Measurements from ENCODE around the gene CDC42EP1. TPM values are rescaled to one million over a fixed set of nuclear protein-coding genes. Genes with fewer than 3 reads are reported as not detected.
"Not testable (repeated sequence)": the region's sequence is repeated elsewhere in the genome, so short reads cannot be mapped to it uniquely, and the experiment has no call there.

CDC42EP1 gene, protein sequence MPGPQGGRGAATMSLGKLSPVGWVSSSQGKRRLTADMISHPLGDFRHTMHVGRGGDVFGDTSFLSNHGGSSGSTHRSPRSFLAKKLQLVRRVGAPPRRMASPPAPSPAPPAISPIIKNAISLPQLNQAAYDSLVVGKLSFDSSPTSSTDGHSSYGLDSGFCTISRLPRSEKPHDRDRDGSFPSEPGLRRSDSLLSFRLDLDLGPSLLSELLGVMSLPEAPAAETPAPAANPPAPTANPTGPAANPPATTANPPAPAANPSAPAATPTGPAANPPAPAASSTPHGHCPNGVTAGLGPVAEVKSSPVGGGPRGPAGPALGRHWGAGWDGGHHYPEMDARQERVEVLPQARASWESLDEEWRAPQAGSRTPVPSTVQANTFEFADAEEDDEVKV
- 43.7 and 59.0 TPM in 2 replicates for total RNA-seq (2014; rRNA removed; shearing (Covaris generic))
- 25.0 and 26.6 TPM in 2 replicates for polyA plus RNA-seq (2014; cell fraction: nucleus; rRNA removed)

GRCh38 chr22:37559901-37560607 lies at the start of gene CDC42EP1:
Gene CDC42EP1, plus strand, starts transcription at chr22:37560480. Its CDS starts 5,870 bp downstream, at chr22:37566350.
- DNase-seq (ENCODE audit: extremely low read depth, low read depth) = no peak

GRCh38 chr22:37511395-37512104 lies 48.7 kb upstream of the CDC42EP1 start:
- no peak for DNase-seq (ENCODE audit: extremely low read depth, low read depth)

DNA sequence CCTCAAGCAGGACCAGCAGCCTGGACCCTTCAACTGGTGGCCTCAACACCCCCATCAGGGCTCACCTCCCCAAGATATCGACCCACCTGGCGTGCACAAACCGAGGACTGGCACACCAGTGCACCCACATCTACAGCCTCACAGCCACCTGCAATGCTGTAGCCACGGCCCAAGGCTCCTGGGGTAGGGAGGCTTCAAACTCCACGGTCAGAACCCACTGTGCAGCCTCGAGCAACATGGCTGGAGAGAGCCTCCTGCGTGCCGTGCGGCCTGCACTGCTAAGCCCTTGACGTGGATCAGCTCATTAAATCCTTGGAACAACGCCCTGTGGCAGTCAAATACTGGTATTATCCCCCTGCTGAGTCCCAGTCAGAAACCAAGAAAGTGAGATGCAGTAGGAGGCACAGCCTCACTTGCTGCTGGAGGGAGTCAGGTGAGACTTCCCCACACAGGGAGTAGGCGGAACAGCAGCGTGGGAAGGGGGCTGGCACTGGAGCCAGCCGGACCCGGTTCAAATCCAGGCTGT lies 45.7 kb upstream of the CDC42EP1 start:
- no peak for DNase-seq (ENCODE audit: extremely low read depth, low read depth)

DNA sequence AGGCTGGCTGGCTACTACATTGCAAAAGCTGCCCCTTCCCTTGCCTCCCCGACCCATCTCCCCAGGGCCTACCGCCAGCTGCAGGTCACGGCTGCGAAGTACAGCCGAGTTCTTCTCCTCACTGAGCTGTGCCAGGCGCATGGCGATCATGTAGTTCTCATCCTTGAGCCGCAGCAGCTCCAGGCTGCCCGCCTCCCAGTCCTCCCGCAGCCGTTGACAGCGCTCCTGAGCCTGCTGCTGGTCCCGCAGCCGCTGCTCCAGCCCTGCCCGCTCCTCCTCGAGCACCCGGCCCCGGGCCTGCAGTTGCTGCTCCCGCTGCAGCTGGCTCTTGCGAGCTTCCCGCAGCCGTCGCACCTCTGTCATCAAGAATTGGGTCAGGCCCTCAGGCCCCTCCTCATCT lies 44.4 kb upstream of the CDC42EP1 start:
- DNase-seq (ENCODE audit: extremely low read depth, low read depth) = no peak

- no peak for DNase-seq (ENCODE audit: extremely low read depth, low read depth)
Observed at GRCh38 chr22:37516456-37516855, 43.8 kb upstream of the CDC42EP1 start.

- no peak for DNase-seq (ENCODE audit: extremely low read depth, low read depth)
Observed at GRCh38 chr22:37517826-37518450, 42.3 kb upstream of the CDC42EP1 start.

DNA sequence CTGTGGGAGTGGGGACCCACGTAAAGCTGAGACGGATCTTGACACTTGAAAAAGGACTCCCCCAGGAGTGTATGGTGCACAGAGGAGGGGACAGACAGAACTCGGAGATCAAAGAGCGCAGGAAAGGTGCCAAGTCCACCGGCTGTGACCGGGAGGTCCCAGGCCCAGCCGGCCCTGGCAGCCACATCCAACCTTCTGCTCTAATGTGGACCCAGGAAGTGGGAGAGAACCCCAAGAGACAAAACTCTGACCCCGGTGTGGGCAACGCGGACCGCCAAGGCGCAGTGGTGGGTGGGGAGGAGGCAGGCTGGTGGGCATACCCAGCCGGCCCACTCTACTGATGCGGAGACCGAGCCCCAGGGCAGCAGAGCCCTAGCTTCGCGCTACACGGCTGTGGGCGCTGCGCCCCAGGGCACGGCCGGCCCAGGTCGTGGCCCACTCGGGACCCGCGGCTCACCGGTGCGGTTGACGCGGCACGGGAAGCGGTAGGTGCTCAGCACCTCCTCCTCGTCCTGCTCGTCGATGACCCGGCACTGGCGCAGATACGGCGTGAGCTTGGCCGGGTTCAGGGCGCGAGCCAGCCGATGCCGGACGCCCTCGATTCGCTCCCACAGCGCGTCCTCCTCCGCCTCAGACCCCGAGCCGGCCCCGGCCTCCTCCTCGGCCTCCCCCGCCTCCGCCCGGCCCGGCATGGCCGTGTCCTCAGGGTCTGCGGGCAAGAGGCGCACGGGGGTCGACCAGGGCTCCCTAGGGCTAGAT lies 41.6 kb upstream of the CDC42EP1 start:
- DNase-seq (ENCODE audit: extremely low read depth, low read depth) = no peak

GRCh38 chr22:37519268-37520195 lies 40.7 kb upstream of the CDC42EP1 start, which contains the start of gene CARD10:
Gene CARD10, minus strand, starts transcription at chr22:37519415. Its CDS starts 215 bp downstream, at chr22:37519200.
- no peak for DNase-seq (ENCODE audit: extremely low read depth, low read depth)

- DNase-seq (ENCODE audit: extremely low read depth, low read depth) = no peak
Observed at GRCh38 chr22:37520776-37521191, 39.5 kb upstream of the CDC42EP1 start.

- no peak for DNase-seq (ENCODE audit: extremely low read depth, low read depth)
Observed at GRCh38 chr22:37521236-37521739, 39.0 kb upstream of the CDC42EP1 start.

DNA sequence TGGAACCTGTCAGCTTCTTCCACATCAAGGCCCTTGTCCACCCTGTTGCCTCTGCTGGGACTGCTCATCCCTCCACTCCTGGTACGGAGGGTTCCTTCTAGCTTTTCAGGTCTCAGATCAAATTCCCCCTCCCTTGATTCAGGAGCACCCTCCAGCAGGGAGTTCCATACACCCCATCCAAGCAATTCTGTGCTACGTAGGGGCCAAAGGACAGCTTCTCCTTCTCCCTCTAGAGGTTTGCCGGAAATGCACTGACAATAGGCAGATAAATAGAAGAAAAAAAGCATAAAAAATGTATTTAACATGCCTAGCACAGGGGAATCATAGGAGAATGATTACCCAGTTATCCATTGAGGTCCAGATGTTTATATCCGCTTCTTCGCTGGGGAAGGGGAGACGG lies 37.8 kb upstream of the CDC42EP1 start:
- no peak for DNase-seq (ENCODE audit: extremely low read depth, low read depth)

- peak; percentile 50 for DNase-seq (ENCODE audit: extremely low read depth, low read depth)
Observed at GRCh38 chr22:37525073-37525745, 35.1 kb upstream of the CDC42EP1 start.

GRCh38 chr22:37525746-37526350 lies 34.4 kb upstream of the CDC42EP1 start:
- no peak for DNase-seq (ENCODE audit: extremely low read depth, low read depth)

- DNase-seq (ENCODE audit: extremely low read depth, low read depth) = no peak
Observed at GRCh38 chr22:37526376-37526775, 33.9 kb upstream of the CDC42EP1 start.

- DNase-seq (ENCODE audit: extremely low read depth, low read depth) = not testable (repeated sequence)
Observed at GRCh38 chr22:37527081-37527752, 33.1 kb upstream of the CDC42EP1 start.

GRCh38 chr22:37527952-37528351 lies 32.3 kb upstream of the CDC42EP1 start:
- not testable (repeated sequence) for DNase-seq (ENCODE audit: extremely low read depth, low read depth)
